Panc1 (cell line): ENCODE data around the gene ASXL2. TPM values are rescaled to one million over a fixed set of nuclear protein-coding genes. Genes with fewer than 3 reads are reported as not detected.

Experiments
- ATAC-seq: fragments of 200-7000 bp; cut with Tn5 transposase; 2 replicates; pipeline ENCODE4 v1.9.1; 2020; ENCODE audit warnings: mild to moderate bottlenecking, moderate library complexity
- BruUV-seq: library from RNA; stranded (reverse); fragments of 400-500 nt; replicated peaks from 2 replicates; lab custom pipeline; 2021; lab: Mats Ljungman, UMichigan
- CTCF ChIA-PET: fragments of 300-600 bp; sonication (Branson Sonifier 250); formaldehyde crosslinking; loops from one replicate; lab custom pipeline; 2022; ENCODE audit warnings: antibody characterized with exemption; lab: Charles Lee
- POLR2A ChIA-PET: fragments of 300-600 bp; sonication (Branson Sonifier 250); formaldehyde crosslinking; loops from one replicate; lab custom pipeline; 2022; ENCODE audit warnings: antibody characterized with exemption; lab: Charles Lee
- DNase-seq: peaks from one replicate; pipeline ENCODE4 v3.0.0-alpha.2; 2010; ENCODE audit warnings: low read depth, low spot score
- H3K27ac ChIP-seq: 2 replicates; pipeline ENCODE4 v1.5.1; 2011; ENCODE audit warnings: mild to moderate bottlenecking, low read length, inconsistent platforms
- H3K27me3 ChIP-seq: fragments of 200-500 bp; sonication (Bioruptor generic); 2 replicates; pipeline ENCODE4 v1.6.0; 2014; ENCODE audit warnings: low read length, inconsistent platforms; ENCODE audit not compliant: control insufficient read depth, insufficient read depth
- H3K36me3 ChIP-seq: fragments of 200-500 bp; sonication (Bioruptor generic); 2 replicates; pipeline ENCODE4 v1.5.1; 2014; ENCODE audit warnings: inconsistent platforms, mild to moderate bottlenecking, low read length, moderate library complexity; ENCODE audit not compliant: control insufficient read depth, insufficient read depth
- H3K4me1 ChIP-seq: 2 replicates; pipeline ENCODE4 v1.5.1; 2011; ENCODE audit warnings: inconsistent platforms, mild to moderate bottlenecking, low read length, moderate library complexity; ENCODE audit not compliant: control insufficient read depth, insufficient read depth
- H3K4me3 ChIP-seq, 2 experiments: 2 replicates each; pipeline ENCODE4 v1.5.1; 2011 to 2012; ENCODE audit warnings: low read depth in 2 of 2, low read length in 2 of 2, mild to moderate bottlenecking in 2 of 2, inconsistent platforms in 1 of 2, moderate library complexity in 1 of 2
- H3K9me3 ChIP-seq: fragments of 200-500 bp; sonication (Bioruptor generic); 2 replicates; pipeline ENCODE4 v1.5.1; 2014; ENCODE audit warnings: low read depth, mild to moderate bottlenecking, inconsistent platforms, low read length, moderate library complexity; ENCODE audit not compliant: control insufficient read depth, insufficient read depth
- CTCF ChIP-seq: fragments of 450-650 bp; IDR thresholded peaks from 2 replicates; pipeline ENCODE4 v1.5.1; 2017; ENCODE audit warnings: mild to moderate bottlenecking
- POLR2AphosphoS5 ChIP-seq: IDR thresholded peaks from 2 replicates; pipeline ENCODE4 v1.6.1; 2012; ENCODE audit warnings: mild to moderate bottlenecking, low read depth, low read length, moderate library complexity
- REST ChIP-seq, 2 experiments: IDR thresholded peaks; 2 replicates each; pipeline ENCODE4 v1.6.1; 2011 to 2012; ENCODE audit warnings: low read depth in 2 of 2, control low read depth in 1 of 2, low read length in 1 of 2, mild to moderate bottlenecking in 1 of 2, moderate library complexity in 1 of 2; ENCODE audit not compliant: insufficient read depth in 1 of 2
- SIN3A ChIP-seq: IDR thresholded peaks from 2 replicates; pipeline ENCODE4 v1.6.1; 2012; ENCODE audit warnings: low read depth, mild to moderate bottlenecking, low read length, moderate library complexity, borderline replicate concordance; ENCODE audit not compliant: insufficient read depth
- TCF7L2 ChIP-seq: IDR thresholded peaks from 2 replicates; pipeline ENCODE4 v1.6.1; 2011; ENCODE audit warnings: mild to moderate bottlenecking, low read depth, low read length, inconsistent platforms
- in situ Hi-C: cut with HindIII; loops from 2 replicates; pipeline ENCODE4 v1.10.0; 2016; ENCODE audit warnings: low sequenced_read_pairs, low pct_unique_long_range_greater_than_20kb
- intact Hi-C: fragments of 100-400 bp; cut with micrococcal nuclease; formaldehyde crosslinking; loops from one replicate; pipeline ENCODE4 v1.10.0; 2022; ENCODE audit not compliant: unreplicated experiment
- total RNA-seq: library from RNA; stranded (reverse); gene quantifications from one replicate; pipeline ENCODE4 v1.2.1, GENCODE V29; 2021; ENCODE audit not compliant: unreplicated experiment

ASXL2 gene
- total RNA-seq, 1 experiment from 2014 or later = 43.4 TPM

- Histone ChIP-seq H3K27ac (no peak overlapping the region), H3K4me1 (no peaks in the 10 kb centered on the region), H3K27me3 (no peaks in the 10 kb centered on the region), H3K36me3 (peaks cover 3% of the 10 kb centered on the region; the same call in 1 of the 2 replicates), H3K9me3 (no peaks in the 10 kb centered on the region), H3K4me3 (no peak overlapping the region)
- BruUV-seq = no TSS peak
- POLR2A ChIA-PET = no interaction called here
- TF ChIP-seq REST (IDR thresholded peaks at IDR 0.05; ENCODE audit: insufficient read depth in 1 of 2, low read depth in 2 of 2, low read length in 1 of 2) = no peak
- no peak for TF ChIP-seq SIN3A
- no peak for TF ChIP-seq TCF7L2
- TF ChIP-seq CTCF = no peak
- TF ChIP-seq POLR2AphosphoS5 = no peak
- ATAC-seq (no peak), DNase-seq (no peak)
- intact Hi-C loops = no loop called here
- CTCF ChIA-PET = no interaction called here
- in situ Hi-C loops = no loop called here
Measured at GRCh38 chr2:25804338-25804737, 73.9 kb downstream of the ASXL2 start.

- intact Hi-C loops = no loop called here
- no peak for DNase-seq
- ATAC-seq = no peak
- Histone ChIP-seq H3K27me3 (no peaks in the 10 kb centered on the region), H3K27ac (no peak overlapping the region), H3K9me3 (no peaks in the 10 kb centered on the region), H3K4me3 (no peak overlapping the region), H3K36me3 (peaks cover 1% of the 10 kb centered on the region; the same call in 1 of the 2 replicates), H3K4me1 (no peaks in the 10 kb centered on the region)
- no peak for TF ChIP-seq SIN3A
- TF ChIP-seq POLR2AphosphoS5 = no peak
- no peak for TF ChIP-seq TCF7L2
- TF ChIP-seq REST (IDR thresholded peaks at IDR 0.05; ENCODE audit: insufficient read depth in 1 of 2, low read depth in 2 of 2, low read length in 1 of 2) = no peak
- no peak for TF ChIP-seq CTCF
- ChIA-PET POLR2A (no interaction called here), CTCF (interaction anchor here (0.6 kb wide), 1 partner anchor 56 kb away, joined by 3 read pairs; no protein-coding TSS in a partner anchor)
- BruUV-seq = no TSS peak
- in situ Hi-C loops = no loop called here
Measured at GRCh38 chr2:25799301-25799700, 79.0 kb downstream of the ASXL2 start.
